Right lobe of liver (tissue), 6 donors: ENCODE data around the gene CTNNBIP1. TPM values are rescaled to one million over a fixed set of nuclear protein-coding genes. Genes with fewer than 3 reads are reported as not detected.

Experiments
- ATAC-seq, 4 donors: fragments of 200-7000 bp; cut with Tn5 transposase; one replicate each; pipeline ENCODE4 v1.9.1; 2020; ENCODE audit warnings: mild to moderate bottlenecking in 4 of 4, moderate library complexity in 4 of 4
- DNase-seq, 3 donors: peaks; one replicate each; pipeline ENCODE4 v3.0.0-alpha.2; 2020
- H3K27ac ChIP-seq, 3 donors: fragments of 200-600 bp; one replicate each; pipeline ENCODE4 v1.8.0; 2022
- H3K27me3 ChIP-seq, 2 donors: fragments of 200-600 bp; one replicate each; pipeline ENCODE4 v1.8.0; 2022
- H3K36me3 ChIP-seq, 4 donors: fragments of 200-600 bp; sonication (generic) in 1 of 4; one replicate each; pipeline versions ENCODE4 v1.5.1 to v1.8.0; 2017 to 2022; ENCODE audit warnings: control low read depth in 1 of 4
- H3K4me1 ChIP-seq, 4 donors: fragments of 200-600 bp; sonication (generic) in 1 of 4; one replicate each; pipeline versions ENCODE4 v1.5.1 to v1.8.0; 2017 to 2022; ENCODE audit warnings: control low read depth in 1 of 4
- H3K4me3 ChIP-seq, 3 donors: fragments of 200-600 bp; one replicate each; pipeline ENCODE4 v1.8.0; 2022
- H3K9me3 ChIP-seq, 4 donors: fragments of 200-600 bp; sonication (generic) in 1 of 4; one replicate each; pipeline versions ENCODE4 v1.5.1 to v1.8.0; 2017 to 2022; ENCODE audit warnings: control low read depth in 1 of 4
- POLR2A ChIP-seq: fragments of 450-650 bp; IDR thresholded peaks from one replicate; pipeline ENCODE4 v1.6.1; 2017; ENCODE audit warnings: antibody characterized with exemption, mild to moderate bottlenecking
- WGBS: methylation state at CpG from one replicate; pipeline ENCODE4 v1.1.6; 2018; ENCODE audit warnings: low coverage, low lambda C conversion rate; ENCODE audit not compliant: insufficient coverage; ENCODE audit errors: missing lambda C conversion rate; 5-methylcytosine and 5-hydroxymethylcytosine counted together
- intact Hi-C, 2 donors: fragments of 100-400 bp; cut with DNase I; formaldehyde crosslinking; loops; one replicate each; pipeline versions ENCODE4 v1.11.2 to v1.14.1; 2022
- total RNA-seq, 6 experiments: library from RNA; depleted of rRNA in 2 of 6; stranded (reverse); fragments of >200 nt in 2 of 6; fragmentation: NEBNext Ultra II Directional in 3 of 6; extraction: Animal tissue kit (Norgen Biotek cat#: 25700) in 3 of 6; gene quantifications; one replicate each; pipeline versions ENCODE4 v1.1.0 to v1.2.4, GENCODE V29; 2016 to 2023
- TF ChIP-seq, protein P1 (sequence below), 4 donors: fragments of 200-600 bp in 3 of 4; fragments of 450-650 bp in 1 of 4; IDR thresholded peaks; one replicate each; pipeline versions ENCODE4 v1.5.1 to v1.8.0; 2016 to 2022; ENCODE audit warnings: antibody characterized with exemption in 4 of 4, mild to moderate bottlenecking in 2 of 4
- donor health status: DM: no; HTN: yes; CAD: no.
- donor health status: DM: no; HTN: no; CAD: no.
- donor health status: DM: no; HTN: no; CAD: no.
- donor health status: DM: no; HTN: yes; CAD: no.
- donor health status: DM: no; HTN: yes; CAD: no.

CTNNBIP1 gene
- total RNA-seq, 6 experiments from 2014 or later: 8.0 to 19.2 (median 10.0) TPM

DNA sequence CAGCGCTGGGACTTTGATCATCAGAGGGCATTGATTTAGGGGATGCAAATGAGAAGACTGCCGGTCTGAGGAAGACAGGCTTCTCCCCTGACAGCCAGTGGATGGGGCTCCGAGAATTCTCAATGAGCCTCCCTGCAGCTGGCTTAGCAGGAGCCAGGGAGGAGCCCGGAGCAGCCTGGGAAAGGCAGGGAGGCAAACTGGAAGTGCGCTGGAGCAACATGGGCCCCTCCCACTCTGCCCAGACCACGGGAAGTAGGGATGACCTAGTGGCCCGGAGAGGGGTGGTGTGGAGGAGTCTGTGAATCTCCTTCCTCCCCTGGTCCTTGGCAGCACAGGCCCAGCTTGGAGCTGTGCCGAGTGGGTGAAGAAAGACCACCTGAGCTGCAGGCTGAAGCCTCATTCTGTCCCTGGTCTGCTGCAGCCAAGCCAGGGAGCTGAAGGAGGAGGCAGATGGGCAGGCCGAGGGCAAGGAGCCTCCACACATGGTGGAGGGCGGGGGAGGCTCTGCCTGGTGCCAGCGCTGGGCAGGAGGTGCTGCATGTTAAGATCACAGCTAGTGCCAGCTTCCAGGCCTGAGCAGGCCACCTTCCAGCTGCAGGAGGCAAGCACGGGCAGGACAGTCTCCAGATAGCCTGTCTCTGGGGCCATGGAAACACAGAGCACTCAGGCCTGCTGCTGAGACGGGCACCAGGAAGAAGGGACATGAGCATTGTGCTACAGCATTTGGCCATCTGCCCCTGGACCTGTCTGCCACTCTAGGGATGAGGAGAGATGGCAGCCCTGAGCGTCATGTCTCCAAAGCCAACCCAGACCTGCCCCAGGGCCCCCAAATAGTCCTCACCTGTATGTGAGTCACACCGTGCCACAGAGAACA, 74.1 kb downstream of the CTNNBIP1 start:
- no peaks in the 10 kb centered on the region for H3K9me3 ChIP-seq
- WGBS: 20% methylated on average over 1 of the region's 15 CpGs
- no peaks in the 10 kb centered on the region for H3K4me1 ChIP-seq
- ATAC-seq (peak; percentile 64 to 73 (median 71)), DNase-seq (no peak)
- no peaks in the 10 kb centered on the region for H3K36me3 ChIP-seq
- H3K4me3 ChIP-seq: no peak overlapping the region
- intact Hi-C loops: no loop called here
- no peak overlapping the region for H3K27ac ChIP-seq
- H3K27me3 ChIP-seq: no peaks in the 10 kb centered on the region
- no peak for TF ChIP-seq POLR2A
- TF ChIP-seq, protein P1, sequence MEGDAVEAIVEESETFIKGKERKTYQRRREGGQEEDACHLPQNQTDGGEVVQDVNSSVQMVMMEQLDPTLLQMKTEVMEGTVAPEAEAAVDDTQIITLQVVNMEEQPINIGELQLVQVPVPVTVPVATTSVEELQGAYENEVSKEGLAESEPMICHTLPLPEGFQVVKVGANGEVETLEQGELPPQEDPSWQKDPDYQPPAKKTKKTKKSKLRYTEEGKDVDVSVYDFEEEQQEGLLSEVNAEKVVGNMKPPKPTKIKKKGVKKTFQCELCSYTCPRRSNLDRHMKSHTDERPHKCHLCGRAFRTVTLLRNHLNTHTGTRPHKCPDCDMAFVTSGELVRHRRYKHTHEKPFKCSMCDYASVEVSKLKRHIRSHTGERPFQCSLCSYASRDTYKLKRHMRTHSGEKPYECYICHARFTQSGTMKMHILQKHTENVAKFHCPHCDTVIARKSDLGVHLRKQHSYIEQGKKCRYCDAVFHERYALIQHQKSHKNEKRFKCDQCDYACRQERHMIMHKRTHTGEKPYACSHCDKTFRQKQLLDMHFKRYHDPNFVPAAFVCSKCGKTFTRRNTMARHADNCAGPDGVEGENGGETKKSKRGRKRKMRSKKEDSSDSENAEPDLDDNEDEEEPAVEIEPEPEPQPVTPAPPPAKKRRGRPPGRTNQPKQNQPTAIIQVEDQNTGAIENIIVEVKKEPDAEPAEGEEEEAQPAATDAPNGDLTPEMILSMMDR (IDR thresholded peaks at IDR 0.05): no peak

DNA sequence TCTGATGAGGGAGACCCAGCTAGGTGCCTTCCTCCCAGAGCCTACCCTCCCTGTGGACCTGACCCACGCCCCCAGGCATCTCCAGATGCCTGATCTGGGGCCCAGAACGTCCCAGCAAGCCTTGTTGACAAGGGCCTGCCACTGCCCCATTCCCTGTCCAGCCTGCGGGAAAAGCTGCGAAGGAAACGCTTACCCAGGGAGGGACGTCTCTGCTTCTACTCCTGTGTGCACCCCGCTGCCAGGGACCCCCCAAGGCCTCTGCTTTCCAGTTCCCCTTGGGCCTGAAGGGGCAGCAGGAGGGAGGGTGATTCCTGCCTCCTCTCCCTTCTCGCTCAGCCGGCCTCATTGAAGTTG, 74.7 kb downstream of the CTNNBIP1 start:
- 54% methylated on average over 7 of the region's 9 CpGs for WGBS
- no peaks in the 10 kb centered on the region for H3K4me1 ChIP-seq
- intact Hi-C loops: no loop called here
- no peaks in the 10 kb centered on the region for H3K36me3 ChIP-seq
- TF ChIP-seq POLR2A: no peak
- TF ChIP-seq, protein P1 (IDR thresholded peaks at IDR 0.05): no peak
- H3K27ac ChIP-seq: no peak overlapping the region
- H3K9me3 ChIP-seq: no peaks in the 10 kb centered on the region
- ATAC-seq (peak in 1 of 4 donors; percentile 6), DNase-seq (no peak)
- no peaks in the 10 kb centered on the region for H3K27me3 ChIP-seq
- H3K4me3 ChIP-seq: no peak overlapping the region

DNA sequence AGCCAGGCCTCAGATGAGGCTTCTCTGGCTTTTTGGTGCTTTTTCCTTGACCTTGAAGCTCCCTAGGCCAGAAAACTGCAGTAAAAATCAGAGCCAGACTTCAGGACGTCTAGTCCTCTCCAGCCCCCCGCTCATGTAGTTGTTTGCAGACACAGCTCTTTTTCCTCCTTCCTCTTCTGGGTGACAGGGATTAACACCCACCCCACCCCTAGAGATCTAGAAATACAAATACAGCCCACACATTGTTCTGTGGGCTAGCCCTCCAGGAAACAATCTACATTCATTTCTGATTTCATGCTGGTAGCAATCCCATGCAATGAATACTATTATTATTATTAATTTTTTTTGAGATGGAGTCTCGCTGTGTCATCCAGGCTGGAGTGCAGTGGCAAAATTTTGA, 76.4 kb downstream of the CTNNBIP1 start:
- Histone ChIP-seq H3K9me3 (no peaks in the 10 kb centered on the region), H3K36me3 (no peaks in the 10 kb centered on the region), H3K4me3 (no peak overlapping the region), H3K27me3 (no peaks in the 10 kb centered on the region), H3K4me1 (no peaks in the 10 kb centered on the region), H3K27ac (no peak overlapping the region)
- ATAC-seq (peak in 2 of 4 donors; percentile 27 to 55), DNase-seq (no peak)
- TF ChIP-seq, protein P1 (IDR thresholded peaks at IDR 0.05): no peak
- no peak for TF ChIP-seq POLR2A
- 87% methylated on average over 3 of the region's 3 CpGs for WGBS
- intact Hi-C loops: no loop called here

DNA sequence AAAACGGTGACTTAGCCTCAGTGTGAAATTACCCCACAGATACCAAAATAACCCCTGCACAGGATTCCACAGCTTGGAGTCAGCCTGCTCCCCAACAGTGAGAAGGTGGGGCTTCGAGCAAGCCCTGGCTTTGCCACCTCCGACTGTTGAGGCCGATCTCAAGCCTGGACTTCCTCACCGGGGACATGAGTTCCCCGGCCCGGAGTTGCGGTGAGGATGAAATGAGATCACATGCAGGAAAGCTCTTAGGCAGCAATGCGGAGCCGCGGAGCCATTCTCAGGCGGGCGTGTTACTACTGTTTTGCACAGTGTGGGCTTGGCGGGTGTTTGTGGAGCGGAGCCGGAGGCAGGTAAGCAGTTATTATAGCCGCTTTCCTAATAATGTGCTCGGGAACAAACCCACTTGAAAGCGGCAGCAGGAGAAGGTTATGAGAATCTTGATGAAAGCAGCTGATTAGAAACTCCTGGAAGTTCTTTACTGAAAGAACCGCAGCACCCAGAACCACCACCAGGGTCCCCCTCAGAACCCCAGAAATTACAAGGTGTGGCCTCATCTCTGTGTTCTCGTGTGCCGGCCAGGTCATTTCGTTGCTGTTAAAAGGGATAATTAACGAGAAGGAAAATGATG, 82.4 kb downstream of the CTNNBIP1 start:
- no peak overlapping the region for H3K4me3 ChIP-seq
- intact Hi-C loops: no loop called here
- TF ChIP-seq, protein P1 (IDR thresholded peaks at IDR 0.05): no peak
- TF ChIP-seq POLR2A: no peak
- ATAC-seq (no peak), DNase-seq (no peak)
- 61% methylated on average over 10 of the region's 24 CpGs for WGBS
- H3K27ac ChIP-seq: no peak overlapping the region
- no peaks in the 10 kb centered on the region for H3K9me3 ChIP-seq
- H3K27me3 ChIP-seq: no peaks in the 10 kb centered on the region
- H3K36me3 ChIP-seq: no peaks in the 10 kb centered on the region
- peaks cover 0 to 15% (median 0%) of the 10 kb centered on the region in 4 donors for H3K4me1 ChIP-seq
